Measurements from ENCODE around the gene WDR37. TPM values are rescaled to one million over a fixed set of nuclear protein-coding genes. Genes with fewer than 3 reads are reported as not detected.

Gene WDR37
- total and polyA plus RNA-seq, 2 donors from 2014 or later, result 6.0 to 23.5 TPM

DNA sequence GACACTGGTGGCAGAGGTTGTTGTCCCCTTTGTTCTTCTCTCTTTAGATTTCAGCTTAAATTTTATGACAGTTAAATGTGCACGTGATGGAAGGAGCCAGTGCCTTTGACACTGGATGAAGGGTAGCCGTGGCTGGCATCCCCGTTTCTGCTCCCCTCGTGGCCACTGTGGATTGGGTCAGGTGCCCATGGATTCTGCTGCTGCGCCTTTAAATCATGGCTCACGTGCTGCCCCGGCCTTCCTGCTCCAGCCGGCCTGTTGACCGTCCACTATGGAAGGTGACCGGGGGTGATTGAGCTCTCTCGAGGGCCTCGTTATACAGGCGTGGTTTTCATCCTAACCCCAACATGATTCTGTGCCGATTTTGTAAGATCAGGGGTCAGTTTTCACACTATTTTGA lies 34.5 kb downstream of the WDR37 start:
- Histone ChIP-seq H3K27ac (ENCODE audit: low read depth in 2 of 2, low read length in 2 of 2) (no peak overlapping the region), H3K4me3 (ENCODE audit: low read length in 3 of 3) (no peak overlapping the region), H3K9me3 (ENCODE audit: control insufficient read depth in 2 of 3, insufficient read depth in 1 of 3, low read length in 3 of 3) (no peaks in the 10 kb centered on the region), H3K27me3 (ENCODE audit: control insufficient read depth, insufficient read depth, low read length) (no peaks in the 10 kb centered on the region), H3K9ac (ENCODE audit: low read length in 3 of 3) (no peak overlapping the region), H3K36me3 (ENCODE audit: control insufficient read depth in 2 of 3, insufficient read depth in 3 of 3, low read length in 3 of 3) (peaks cover 8 to 53% (median 51%) of the 10 kb centered on the region in 3 donors), H3K4me1 (ENCODE audit: control insufficient read depth in 2 of 3, insufficient read depth in 2 of 3, low read depth in 1 of 3, low read length in 3 of 3) (peaks cover 0 to 3% (median 0%) of the 10 kb centered on the region in 3 donors)
- TF ChIP-seq, protein P1, sequence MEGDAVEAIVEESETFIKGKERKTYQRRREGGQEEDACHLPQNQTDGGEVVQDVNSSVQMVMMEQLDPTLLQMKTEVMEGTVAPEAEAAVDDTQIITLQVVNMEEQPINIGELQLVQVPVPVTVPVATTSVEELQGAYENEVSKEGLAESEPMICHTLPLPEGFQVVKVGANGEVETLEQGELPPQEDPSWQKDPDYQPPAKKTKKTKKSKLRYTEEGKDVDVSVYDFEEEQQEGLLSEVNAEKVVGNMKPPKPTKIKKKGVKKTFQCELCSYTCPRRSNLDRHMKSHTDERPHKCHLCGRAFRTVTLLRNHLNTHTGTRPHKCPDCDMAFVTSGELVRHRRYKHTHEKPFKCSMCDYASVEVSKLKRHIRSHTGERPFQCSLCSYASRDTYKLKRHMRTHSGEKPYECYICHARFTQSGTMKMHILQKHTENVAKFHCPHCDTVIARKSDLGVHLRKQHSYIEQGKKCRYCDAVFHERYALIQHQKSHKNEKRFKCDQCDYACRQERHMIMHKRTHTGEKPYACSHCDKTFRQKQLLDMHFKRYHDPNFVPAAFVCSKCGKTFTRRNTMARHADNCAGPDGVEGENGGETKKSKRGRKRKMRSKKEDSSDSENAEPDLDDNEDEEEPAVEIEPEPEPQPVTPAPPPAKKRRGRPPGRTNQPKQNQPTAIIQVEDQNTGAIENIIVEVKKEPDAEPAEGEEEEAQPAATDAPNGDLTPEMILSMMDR (IDR thresholded peaks at IDR 0.05; ENCODE audit: borderline replicate concordance, extremely low read depth, insufficient read depth), result no peak
- intact Hi-C loops (cut with DNase I), result no loop called here
- FAIRE-seq, result no peak
- no peak for DNase-seq

DNA sequence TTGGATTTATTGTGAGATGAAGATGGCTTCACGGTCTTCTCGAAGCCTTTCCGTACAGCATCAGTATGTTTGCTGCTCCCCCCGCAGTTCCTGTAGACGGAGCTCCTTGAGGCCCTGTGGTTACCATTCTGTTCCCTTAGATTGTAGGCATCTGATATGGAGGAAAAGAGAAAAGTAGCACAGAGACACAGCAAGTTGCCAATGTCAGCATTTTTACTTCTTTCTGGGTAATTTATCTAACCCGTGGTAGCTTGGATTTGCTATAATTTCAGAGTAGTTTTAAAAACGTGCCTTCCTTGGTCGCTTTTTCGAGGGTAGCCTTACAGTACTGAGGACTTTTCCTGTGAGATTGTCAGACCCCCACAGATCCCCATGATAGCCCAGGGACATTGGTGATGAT lies 37.5 kb downstream of the WDR37 start:
- no peak for FAIRE-seq
- DNase-seq, result no peak
- Histone ChIP-seq H3K9me3 (ENCODE audit: control insufficient read depth in 2 of 3, insufficient read depth in 1 of 3, low read length in 3 of 3) (no peaks in the 10 kb centered on the region), H3K27me3 (ENCODE audit: control insufficient read depth, insufficient read depth, low read length) (no peaks in the 10 kb centered on the region), H3K4me1 (ENCODE audit: control insufficient read depth in 2 of 3, insufficient read depth in 2 of 3, low read depth in 1 of 3, low read length in 3 of 3) (peaks cover 0 to 3% (median 0%) of the 10 kb centered on the region in 3 donors), H3K27ac (ENCODE audit: low read depth in 2 of 2, low read length in 2 of 2) (no peak overlapping the region), H3K36me3 (ENCODE audit: control insufficient read depth in 2 of 3, insufficient read depth in 3 of 3, low read length in 3 of 3) (peaks cover 6 to 45% (median 40%) of the 10 kb centered on the region in 3 donors), H3K4me3 (ENCODE audit: low read length in 3 of 3) (no peak overlapping the region), H3K9ac (ENCODE audit: low read length in 3 of 3) (no peak overlapping the region)
- TF ChIP-seq, protein P1 (IDR thresholded peaks at IDR 0.05; ENCODE audit: borderline replicate concordance, extremely low read depth, insufficient read depth), result no peak
- intact Hi-C loops (cut with DNase I), result no loop called here

DNA sequence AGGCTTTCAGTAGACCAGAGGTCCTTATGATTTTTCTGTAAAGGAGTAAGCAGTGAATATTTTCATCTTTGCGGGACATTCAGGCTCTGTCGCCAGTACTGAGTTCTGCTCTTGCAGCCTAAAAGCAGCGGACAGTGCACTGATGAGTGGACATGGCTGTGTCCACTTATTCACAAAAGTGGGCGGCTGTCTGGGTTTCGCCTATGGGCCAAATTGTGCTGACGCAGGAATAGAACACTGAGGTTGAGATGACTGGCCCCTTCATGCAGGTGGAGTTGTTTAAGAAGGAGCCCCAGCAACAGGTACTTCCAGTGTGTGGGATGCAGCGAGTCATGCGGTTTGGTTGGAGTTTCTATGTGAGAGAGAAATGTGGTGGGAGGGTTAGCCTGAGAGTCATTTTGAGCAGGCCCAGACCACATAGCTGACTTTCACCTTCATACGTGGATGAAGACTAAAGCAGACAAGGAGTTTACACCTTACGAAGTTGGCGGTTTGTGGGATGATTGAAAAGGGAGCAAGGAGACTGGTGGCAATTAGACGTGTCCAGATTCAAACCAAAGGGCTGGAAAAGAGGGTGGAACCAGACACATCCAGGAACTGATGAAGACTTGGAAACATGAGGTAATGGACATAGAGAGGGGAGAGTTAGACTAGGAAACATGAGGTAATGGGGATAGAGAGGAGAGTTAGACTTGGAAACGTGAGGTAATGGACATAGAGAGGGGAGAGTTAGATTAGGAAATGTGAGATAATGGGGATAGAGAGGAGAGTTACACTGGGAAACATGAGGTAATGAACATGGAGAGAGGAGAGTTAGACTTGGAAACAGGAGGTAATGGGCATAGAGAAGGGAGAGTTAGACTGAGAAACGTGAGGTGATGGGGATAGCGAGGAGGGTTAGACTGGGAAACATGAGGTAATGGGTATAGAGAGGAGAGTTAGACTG lies 38.2 kb downstream of the WDR37 start:
- H3K9ac ChIP-seq (ENCODE audit: low read length in 3 of 3), result no peak overlapping the region
- intact Hi-C loops (cut with DNase I), result no loop called here
- no peaks in the 10 kb centered on the region for H3K27me3 ChIP-seq (ENCODE audit: control insufficient read depth, insufficient read depth, low read length)
- no peak overlapping the region for H3K4me3 ChIP-seq (ENCODE audit: low read length in 3 of 3)
- FAIRE-seq, result no peak
- H3K27ac ChIP-seq (ENCODE audit: low read depth in 2 of 2, low read length in 2 of 2), result no peak overlapping the region
- no peak for DNase-seq
- no peaks in the 10 kb centered on the region for H3K9me3 ChIP-seq (ENCODE audit: control insufficient read depth in 2 of 3, insufficient read depth in 1 of 3, low read length in 3 of 3)
- peaks cover 6 to 45% (median 36%) of the 10 kb centered on the region in 3 donors for H3K36me3 ChIP-seq (ENCODE audit: control insufficient read depth in 2 of 3, insufficient read depth in 3 of 3, low read length in 3 of 3)
- TF ChIP-seq, protein P1 (IDR thresholded peaks at IDR 0.05; ENCODE audit: borderline replicate concordance, extremely low read depth, insufficient read depth), result no peak
- no peaks in the 10 kb centered on the region for H3K4me1 ChIP-seq (ENCODE audit: control insufficient read depth in 2 of 3, insufficient read depth in 2 of 3, low read depth in 1 of 3, low read length in 3 of 3)

Data from kidney (tissue), 14 donors.